ENCODE results near the gene AGXT.

Gene AGXT

DNA sequence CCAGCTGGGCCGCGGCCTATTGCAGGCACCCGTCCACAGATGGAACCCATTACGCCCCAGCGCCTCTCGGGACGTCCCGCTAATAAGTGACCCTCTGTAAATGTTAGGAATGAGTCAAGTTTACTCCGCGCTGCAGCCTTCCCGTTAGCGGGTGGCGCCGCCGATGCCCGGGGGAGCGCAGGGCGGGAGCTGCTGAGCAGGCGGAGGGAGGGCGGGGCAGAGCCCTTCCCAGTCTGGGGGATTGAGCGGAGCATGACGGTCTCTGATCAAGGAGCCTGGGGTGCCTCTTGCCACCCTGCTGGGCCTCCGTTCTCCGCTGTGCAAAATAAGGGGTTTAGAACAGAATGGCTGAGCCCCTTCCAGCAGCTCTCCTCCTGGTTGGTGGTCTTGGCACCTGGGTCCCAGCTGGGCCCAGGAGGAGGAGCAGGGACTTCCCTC lies 48.0 kb downstream of the AGXT start:
- DNase-seq = no peak

- DNase-seq = no peak
These were observed 48.5 kb downstream of the AGXT start for GRCh38 chr2:240917009-240917683.

DNA sequence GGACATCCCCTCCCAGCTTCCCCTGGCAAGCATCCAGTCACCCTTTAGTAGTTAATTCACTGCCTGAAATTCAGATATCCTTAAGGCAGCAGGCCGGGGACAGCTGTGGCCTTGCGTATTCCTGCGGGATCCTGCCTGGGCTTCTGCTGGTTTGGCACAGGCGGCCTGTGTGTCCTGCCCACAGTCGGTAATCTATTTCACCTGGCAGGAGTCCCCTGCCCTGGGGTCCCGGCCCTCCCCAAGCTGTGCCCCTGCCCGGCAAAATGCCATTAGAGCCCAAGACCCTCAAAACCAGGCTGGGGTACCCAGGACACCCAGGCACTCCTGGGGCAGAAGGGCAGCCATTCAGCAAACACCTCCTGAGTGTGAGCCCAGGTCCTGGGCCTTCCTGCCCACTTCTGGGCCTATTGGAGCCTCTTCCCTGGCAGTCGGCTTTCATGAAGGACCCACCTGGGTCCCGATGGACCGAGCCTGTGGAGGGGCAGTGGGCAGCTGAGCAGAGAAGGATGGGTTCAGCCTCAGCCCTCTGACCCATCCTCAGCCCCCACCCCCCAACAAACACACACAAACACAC lies 49.1 kb downstream of the AGXT start:
- no peak for DNase-seq

- DNase-seq = no peak
These were observed 49.9 kb downstream of the AGXT start for GRCh38 chr2:240918258-240919091.

- no peak for DNase-seq
These were observed 50.6 kb downstream of the AGXT start for GRCh38 chr2:240919161-240919781.

DNA sequence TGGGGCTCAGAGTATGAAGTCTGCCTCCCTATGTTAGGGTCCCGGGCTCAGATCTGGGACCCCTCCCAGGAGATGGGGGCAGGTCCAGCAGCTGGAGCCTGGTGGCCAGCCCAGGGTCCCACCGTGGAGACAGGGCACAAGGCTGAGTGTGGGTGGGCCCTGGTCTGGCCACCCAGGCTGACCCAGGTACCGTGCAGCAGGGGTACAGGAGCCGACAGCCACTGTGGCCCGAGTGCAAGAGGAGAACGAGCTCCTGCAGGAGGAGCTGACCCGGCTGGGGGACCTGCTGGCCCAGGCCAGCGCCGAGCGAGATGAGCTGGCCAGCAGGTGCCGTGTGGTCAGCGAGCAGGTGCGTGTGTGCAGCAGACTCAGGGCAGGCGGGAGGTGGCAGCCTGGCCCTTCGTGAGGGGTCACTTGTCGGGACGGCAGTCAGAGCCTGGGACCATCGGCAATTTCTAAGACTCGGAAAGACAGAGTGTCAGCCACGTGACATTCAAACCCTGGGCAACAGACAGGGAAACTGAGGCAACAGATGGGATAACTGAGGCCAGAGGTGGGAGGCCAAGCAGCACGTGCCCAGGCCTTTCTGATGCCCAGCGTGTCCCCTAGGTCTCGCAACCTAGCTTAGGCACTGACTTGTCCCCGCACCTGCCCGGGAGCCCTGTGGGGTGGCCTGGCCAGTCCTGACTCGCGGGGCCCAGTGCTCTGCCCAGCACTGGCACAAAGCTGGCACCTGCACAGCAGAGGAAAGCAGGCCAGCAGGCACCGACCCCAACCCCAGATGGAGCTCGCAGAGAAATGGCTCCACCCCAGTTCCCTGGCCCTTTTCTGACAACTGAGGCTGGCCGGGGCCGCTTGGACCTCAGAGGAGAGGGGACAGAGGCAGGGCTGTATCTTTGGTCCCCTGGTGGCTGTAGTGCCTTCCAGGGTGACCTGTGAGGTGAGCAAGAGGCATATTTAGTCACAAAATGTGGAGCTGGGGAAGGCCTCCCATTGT lies 51.5 kb downstream of the AGXT start:
- DNase-seq = no peak

DNA sequence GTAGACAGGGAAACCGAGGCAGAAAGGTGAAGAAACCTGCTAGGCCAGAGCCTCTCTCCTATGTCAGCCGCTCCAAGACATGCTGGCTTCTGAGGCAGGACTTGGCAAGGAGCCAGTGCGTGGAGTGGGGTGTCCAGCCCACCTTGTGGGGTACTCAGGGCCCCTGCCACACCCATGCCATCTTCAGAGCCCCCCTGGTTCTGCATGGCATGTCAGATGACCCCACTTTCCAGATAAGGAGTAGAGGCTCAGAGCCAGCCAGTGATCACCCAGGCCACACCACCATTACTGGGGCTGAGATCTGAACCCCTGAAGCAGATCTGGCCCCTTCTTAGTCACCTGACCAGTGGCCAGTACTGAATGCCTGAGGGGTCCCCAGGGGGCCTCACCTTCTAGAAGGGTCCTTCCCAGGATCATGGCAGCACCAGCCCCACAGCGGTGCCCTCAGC lies 52.2 kb downstream of the AGXT start:
- DNase-seq = no peak

DNA sequence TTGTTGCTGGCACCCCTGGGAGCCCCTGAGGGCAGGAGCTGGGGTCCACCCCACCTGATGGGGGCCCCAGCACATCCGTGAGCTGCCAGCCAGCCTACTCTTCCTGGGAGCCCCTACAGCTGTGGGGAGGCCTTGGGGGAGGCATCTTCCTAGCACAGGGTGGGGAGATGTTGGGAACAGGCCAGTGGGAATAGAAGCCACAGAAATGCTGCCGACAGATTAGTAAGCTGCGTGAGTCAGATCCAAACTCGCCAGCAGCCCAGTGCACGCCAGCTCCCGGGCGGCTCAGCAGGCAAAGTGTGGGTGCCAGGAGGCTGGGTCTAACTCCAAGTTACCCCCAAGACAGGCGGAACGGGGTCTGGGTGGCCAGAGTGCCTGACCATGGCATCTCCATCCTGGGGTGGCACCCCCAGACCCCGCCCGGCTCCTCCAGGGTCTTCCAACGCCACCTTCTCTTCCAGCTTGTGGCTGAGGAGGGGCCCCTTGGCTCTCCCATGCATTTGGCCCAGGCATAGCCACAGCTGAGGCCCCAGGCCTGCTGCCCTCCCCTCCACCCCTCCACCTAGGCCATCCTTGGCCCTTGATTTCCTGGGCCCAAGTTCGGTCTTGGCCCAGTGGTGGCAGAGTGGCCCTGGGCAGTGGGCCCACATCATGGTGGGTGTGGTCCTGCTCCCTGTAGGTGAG lies 52.8 kb downstream of the AGXT start:
- no peak for DNase-seq

DNA sequence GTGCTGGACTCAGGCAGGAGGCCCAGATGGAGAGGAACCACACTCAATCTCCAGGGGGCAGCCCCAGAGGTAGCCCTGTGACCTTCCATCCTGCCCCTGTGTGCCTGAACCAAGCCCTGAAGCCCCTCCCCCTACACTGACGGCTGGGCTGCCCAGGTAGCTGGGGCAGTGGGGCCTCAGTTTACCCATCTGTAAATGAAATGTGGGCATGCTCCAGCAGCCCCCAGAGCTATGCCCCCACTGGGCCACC lies 53.3 kb downstream of the AGXT start:
- DNase-seq = no peak

- DNase-seq = no peak
These were observed 53.8 kb downstream of the AGXT start for GRCh38 chr2:240922245-240922981.

DNA sequence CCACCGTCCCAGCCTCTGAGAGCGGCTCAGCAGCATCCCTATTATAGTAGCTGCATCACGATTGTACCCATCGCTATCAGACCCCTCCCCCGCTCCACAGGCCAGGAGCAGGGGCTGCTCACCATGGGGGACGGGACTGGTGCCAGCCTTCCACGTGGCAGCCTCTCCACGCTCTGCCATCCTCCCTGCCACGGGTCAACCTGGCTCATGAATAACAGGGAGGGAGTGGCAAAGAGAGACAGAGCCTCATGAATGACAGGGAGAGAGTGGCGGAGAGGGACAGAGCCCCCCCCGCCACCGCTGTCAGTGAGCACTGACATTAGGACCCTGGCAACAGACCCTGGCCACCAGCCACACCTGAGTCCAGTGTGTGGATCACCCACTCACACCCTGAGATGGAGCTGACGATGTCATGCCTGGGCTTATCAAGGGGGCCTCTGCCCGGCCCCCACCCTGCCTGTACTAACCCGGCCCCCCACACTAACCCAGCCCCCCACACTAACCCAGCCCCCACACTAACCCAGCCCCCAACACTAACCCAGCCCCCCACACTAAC lies 54.4 kb downstream of the AGXT start:
- DNase-seq = no peak

- no peak for DNase-seq
These were observed 56.6 kb downstream of the AGXT start for GRCh38 chr2:240925191-240925567.

- no peak for DNase-seq
These were observed 57.2 kb downstream of the AGXT start for GRCh38 chr2:240925568-240926515.

- no peak for DNase-seq
These were observed 58.1 kb downstream of the AGXT start for GRCh38 chr2:240926516-240927389.

DNA sequence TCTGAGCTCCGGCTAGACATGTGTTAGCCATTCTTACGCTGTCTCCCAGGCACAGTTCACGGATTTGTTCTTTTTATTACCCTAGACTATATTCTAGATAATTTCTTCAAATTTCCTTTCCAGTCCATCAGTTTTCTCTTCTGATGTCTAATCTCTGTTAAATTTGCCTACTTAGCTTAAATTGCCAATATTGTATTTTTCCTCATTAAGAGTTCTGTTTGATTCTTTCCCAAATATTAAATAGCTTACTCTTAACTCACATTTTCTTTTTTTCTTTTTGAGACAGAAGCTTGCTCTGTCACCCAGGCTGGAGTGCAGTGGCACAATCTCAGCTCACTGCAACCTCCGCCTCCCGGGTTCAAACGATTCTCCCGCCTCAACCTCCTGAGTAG lies 58.8 kb downstream of the AGXT start:
- DNase-seq = no peak

DNA sequence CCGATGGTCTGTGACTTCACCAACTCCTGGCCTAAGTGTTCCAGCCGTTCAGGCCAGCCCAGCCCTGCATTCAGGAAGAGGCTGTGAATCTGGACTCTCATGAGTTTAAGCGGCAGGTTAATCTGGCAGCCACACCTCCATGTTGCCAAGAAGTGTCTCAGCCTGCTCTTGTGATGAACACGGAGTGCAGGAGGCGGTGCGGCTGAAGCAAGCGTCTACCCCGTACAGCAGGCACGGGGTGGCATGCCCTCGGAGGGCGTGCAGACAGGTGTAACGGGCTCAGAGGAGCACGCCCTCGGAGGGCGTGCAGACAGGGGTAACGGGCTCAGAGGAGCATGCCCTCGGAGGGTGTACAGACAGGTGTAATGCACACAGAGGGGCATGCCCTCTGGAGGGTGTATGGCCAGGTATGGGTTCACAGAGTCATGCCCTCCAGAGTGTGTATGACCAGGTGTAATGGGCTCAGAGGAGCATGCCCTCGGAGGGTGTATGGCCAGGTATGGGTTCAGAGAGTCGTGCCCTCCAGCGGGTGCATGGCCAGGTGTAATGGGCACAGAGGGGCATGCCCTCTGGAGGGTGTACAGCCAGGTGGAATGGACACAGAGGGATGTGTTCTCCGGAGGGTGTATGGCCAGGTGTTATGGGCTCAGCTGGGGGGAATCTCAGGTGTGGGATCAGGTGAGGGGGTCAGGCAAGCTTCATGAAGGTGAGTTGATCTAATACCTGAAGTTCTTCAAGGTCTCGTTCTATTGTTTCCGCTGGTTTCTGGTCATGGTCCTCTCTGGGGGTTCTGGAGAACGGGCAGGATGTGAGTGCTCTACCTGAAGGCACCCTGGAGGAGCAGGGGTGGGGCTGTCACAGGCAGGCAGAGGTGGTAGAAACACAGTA lies 60.1 kb downstream of the AGXT start:
- DNase-seq = no peak

DNA sequence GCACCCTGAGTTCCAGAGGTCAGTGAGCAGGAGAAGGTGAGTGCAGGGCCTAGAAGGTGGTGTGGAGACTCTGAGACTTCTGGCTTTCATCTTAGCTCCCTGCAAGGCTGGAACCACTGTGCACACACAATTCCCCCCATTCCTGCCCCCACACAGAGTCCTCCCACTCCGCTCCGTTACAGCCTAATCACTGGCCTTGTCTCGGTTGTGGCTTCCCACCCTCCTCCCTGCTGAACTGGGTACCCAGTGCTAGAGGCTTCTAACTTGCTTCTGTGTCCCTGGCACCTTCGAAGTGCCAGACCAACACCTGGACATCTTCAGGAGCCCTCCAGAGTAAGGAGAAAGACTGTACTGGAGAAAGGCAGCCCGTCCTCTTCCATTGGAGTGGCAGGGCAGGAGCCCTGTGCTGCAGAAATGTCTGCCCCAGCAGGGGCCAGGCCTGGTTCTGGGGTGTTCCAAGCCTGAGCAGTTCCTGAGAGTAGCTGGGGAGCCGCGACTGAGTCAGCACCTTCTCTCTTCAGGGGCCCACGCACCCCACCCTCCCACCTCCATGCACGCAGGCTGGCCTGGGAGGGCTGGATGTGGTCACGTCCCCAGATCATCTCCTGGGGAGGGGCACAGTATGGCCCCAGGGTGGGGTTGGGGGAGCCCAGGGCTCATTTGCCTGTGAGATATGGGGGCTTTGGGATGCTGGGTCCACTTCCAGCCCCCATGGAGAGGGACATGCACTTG lies 60.9 kb downstream of the AGXT start:
- no peak for DNase-seq
